WI38 (cell line): ENCODE measurements around the gene NEFH.

Experiments
- H3K4me3 ChIP-seq: 2 replicates; pipeline ENCODE4 v1.5.1; 2011; ENCODE audit warnings: low read depth, mild to moderate bottlenecking, control low read depth, low read length
- TF ChIP-seq, protein P1 (sequence below): IDR thresholded peaks from 2 replicates; pipeline ENCODE4 v1.5.1; 2012; ENCODE audit warnings: low read depth, mild to moderate bottlenecking, control low read depth, low read length

Gene NEFH

DNA sequence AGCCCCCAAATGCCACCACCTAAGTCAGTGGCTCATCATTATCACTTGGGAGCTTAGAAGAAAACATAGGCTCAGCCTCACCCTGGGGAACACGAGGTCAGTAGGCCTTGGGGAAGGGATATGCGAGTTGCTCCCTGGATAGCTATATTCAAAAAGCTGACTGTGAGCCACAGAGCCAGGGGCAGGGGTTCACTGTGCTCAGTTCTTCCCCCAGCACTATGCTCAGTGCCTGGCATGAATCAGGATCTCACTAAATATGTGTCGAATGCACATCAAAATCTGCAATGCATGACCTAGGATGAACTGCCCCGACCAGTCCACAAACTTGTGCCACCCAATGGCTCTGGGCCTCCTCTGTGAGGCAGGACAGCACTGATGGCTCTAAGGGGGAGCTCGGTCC lies 38.4 kb downstream of the NEFH start:
- TF ChIP-seq, protein P1, sequence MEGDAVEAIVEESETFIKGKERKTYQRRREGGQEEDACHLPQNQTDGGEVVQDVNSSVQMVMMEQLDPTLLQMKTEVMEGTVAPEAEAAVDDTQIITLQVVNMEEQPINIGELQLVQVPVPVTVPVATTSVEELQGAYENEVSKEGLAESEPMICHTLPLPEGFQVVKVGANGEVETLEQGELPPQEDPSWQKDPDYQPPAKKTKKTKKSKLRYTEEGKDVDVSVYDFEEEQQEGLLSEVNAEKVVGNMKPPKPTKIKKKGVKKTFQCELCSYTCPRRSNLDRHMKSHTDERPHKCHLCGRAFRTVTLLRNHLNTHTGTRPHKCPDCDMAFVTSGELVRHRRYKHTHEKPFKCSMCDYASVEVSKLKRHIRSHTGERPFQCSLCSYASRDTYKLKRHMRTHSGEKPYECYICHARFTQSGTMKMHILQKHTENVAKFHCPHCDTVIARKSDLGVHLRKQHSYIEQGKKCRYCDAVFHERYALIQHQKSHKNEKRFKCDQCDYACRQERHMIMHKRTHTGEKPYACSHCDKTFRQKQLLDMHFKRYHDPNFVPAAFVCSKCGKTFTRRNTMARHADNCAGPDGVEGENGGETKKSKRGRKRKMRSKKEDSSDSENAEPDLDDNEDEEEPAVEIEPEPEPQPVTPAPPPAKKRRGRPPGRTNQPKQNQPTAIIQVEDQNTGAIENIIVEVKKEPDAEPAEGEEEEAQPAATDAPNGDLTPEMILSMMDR: no peak
- no peak overlapping the region for H3K4me3 ChIP-seq

DNA sequence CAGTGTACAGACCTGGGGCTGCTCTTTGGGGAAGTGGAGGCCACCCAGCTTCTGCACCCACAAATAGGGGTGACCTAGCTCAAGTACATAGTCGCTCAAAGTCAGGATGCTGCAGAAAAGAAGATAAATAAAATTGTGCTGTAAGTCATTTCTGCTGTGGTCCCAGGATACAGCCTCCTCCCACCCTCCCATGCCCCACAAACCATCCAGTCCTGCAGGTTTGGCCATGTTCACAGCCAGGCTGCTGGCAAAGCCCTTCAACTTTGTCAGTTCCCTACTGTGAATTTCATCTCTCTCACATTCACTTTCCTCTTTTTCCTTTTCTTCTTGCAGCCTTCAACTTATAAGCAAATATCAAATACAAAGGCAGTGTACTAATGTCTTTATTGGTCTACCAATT lies 40.0 kb downstream of the NEFH start:
- no peak overlapping the region for H3K4me3 ChIP-seq
- TF ChIP-seq, protein P1: no peak

DNA sequence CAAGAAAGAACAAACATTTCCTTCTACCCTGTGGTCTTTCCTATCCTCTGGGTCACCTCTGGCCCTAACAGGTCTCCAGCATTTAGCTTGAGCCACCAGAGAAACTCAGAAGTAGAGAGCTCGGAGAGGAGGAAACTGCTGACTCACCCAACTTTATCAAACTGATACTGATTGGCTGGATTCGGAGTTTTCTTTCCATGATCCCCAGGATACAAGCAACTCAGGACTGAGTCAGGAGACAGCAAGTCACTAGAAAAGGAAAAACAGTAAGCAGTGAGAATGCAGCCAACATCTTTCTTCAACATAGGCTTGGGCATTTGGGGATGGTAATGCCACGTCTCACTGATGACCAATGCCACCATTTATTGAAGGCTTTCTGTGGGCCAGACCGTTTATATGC lies 40.8 kb downstream of the NEFH start:
- H3K4me3 ChIP-seq: no peak overlapping the region
- TF ChIP-seq, protein P1: no peak

DNA sequence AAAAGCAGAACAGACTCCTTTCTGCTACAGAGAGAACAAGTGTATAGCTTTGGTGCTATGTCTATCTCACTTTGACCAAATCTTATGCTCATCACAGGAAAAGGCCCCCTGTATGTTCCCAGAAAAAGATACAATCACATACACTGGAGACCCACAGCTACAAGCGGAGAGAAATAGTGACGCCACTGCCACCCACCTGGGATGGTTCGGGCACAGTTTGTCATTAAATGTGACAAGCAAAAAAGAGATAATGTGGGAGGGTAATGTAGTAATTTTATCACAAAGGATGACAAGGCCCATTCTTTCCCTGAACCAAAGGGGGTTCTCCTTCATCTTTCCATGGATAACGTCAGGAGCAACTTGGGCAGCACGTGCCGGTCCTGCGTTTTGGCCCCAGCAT lies 41.5 kb downstream of the NEFH start:
- TF ChIP-seq, protein P1: no peak
- no peak overlapping the region for H3K4me3 ChIP-seq

GRCh38 chr22:29523761-29524160 lies 43.7 kb downstream of the NEFH start:
- TF ChIP-seq, protein P1: no peak
- no peak overlapping the region for H3K4me3 ChIP-seq

DNA sequence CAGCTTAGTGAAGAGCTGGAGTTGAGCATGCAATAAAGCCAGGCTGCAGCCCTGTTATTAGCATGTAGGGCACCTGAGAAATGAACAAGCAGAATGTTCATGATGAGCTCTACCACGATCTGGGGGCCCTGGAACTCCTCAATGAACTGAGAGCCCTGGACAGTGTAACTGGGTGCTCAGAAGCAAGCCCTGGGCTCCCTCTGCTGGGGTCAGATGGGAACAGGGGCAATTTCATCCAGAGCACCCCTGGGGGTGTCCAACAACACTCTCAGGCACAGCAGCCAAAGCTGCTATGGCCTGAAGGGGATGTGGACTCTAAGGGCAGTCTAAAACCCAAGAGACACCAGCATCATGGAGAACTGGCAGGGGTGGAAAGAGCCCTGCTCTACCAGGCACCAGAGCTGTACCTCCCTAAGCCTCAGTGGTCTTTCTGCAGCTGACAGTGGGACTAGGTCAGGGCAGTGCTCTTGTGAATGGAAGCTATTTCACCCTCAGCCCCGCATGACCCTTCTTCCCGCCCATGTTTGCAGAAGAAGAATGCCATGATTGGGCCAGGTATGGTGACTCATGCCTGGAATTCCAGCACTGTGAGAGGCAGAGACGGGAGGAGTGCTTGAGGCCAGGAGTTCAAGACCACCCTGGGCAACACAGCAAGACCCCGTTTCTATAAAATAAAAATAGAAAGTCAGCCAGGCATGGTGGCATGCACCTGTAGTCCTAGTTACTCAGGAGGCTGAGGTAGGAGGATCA lies 44.6 kb downstream of the NEFH start:
- TF ChIP-seq, protein P1: 0 out of 2 replicates have a peak, but pooled peaks have one; percentile 20
- no peak overlapping the region for H3K4me3 ChIP-seq

DNA sequence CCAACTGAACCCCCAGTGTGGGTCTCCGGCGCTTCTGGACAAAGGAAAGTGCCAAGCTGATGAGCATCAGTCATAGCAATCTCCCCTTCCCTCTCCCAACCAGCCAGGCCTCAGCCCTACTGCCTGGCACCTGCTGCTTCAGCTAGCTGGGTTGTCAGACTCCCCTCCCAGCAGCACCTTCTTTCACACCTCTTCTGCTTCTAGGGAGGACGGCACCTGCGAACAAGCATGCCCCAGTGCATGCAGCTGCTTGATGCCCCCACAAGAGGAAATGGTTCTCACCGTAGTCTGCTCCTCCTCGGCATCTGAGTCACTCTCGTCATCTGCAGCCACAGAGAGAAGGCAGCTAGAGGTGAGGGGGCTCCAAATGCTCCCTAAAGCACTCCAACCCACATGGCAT lies 48.1 kb downstream of the NEFH start:
- no peak overlapping the region for H3K4me3 ChIP-seq
- TF ChIP-seq, protein P1: no peak
